K562 (cell line): Measurements from ENCODE around the gene MAGI3. TPM values are rescaled to one million over a fixed set of nuclear protein-coding genes. Genes with fewer than 3 reads are reported as not detected.

ENCODE experiments used
- ATAC-seq: fragments of 200-7000 bp; cut with Tn5 transposase; 3 replicates; pipeline ENCODE4 v1.9.1; 2020; ENCODE audit warnings: moderate library complexity
- BruUV-seq: library from RNA; stranded (reverse); fragments of 400-500 nt; replicated peaks from 2 replicates; lab custom pipeline; 2021; lab: Mats Ljungman, UMichigan
- CTCF ChIA-PET: fragments of 300-600 bp; formaldehyde crosslinking; extraction: SDS; loops from one replicate; lab custom pipeline; 2021; ENCODE audit warnings: low intra/inter-chr PET ratio; lab: Yijun Ruan, JAX
- POLR2A ChIA-PET: fragments of 300-600, 350-650 bp; sonication (Branson Sonifier 250); formaldehyde crosslinking; extraction: SDS; loops from one replicate; lab custom pipeline; 2021; ENCODE audit warnings: antibody characterized with exemption, inconsistent platforms; lab: Yijun Ruan, JAX
- DNase-seq, 4 experiments: peaks; one replicate each; pipeline versions ENCODE4 v3.0.0 to v3.0.0-alpha.2; 2011 to 2018; ENCODE audit warnings: low spot score in 3 of 4, mixed read lengths in 3 of 4; ENCODE audit errors: extremely low read depth in 1 of 4
- FAIRE-seq: peaks from 2 replicates; lab custom pipeline; 2011; peaks lifted over from hg19 to GRCh38; lab: Jason Lieb, UNC
- H2AFZ ChIP-seq: 2 replicates; pipeline ENCODE4 v1.6.0; 2011; ENCODE audit warnings: low read depth, low read length, control low read depth, inconsistent platforms
- H3K27ac ChIP-seq: fragments of 200-600 bp; 3 replicates; pipeline ENCODE4 v1.8.0; 2011; ENCODE audit warnings: low read depth, mild to moderate bottlenecking, control low read depth, inconsistent platforms, low read length, moderate library complexity, mixed read lengths; ENCODE audit errors: extremely low read depth
- H3K27me3 ChIP-seq, 2 experiments: fragments of 300-600 bp in 1 of 2; 2 replicates in 1 of 2; 3 replicates in 1 of 2; pipeline versions ENCODE4 v1.6.0 to v1.8.0; 2011; ENCODE audit warnings: inconsistent platforms in 2 of 2, low read length in 2 of 2, mild to moderate bottlenecking in 1 of 2, mixed read lengths in 1 of 2, moderate library complexity in 1 of 2; ENCODE audit not compliant: control insufficient read depth in 2 of 2, insufficient read depth in 2 of 2
- H3K36me3 ChIP-seq: fragments of 300-600 bp; 3 replicates; pipeline ENCODE4 v1.8.0; 2011; ENCODE audit warnings: mild to moderate bottlenecking, low read length, inconsistent platforms; ENCODE audit not compliant: control insufficient read depth, insufficient read depth
- H3K4me1 ChIP-seq, 2 experiments: fragments of 200-600 bp in 1 of 2; replicated peaks in 1 of 2; 2 replicates in 1 of 2; 3 replicates in 1 of 2; pipeline versions ENCODE4 v1.5.1 to v1.8.0; 2011; ENCODE audit warnings: inconsistent platforms in 2 of 2, low read length in 2 of 2, mild to moderate bottlenecking in 1 of 2, mixed read lengths in 1 of 2, moderate library complexity in 1 of 2; ENCODE audit not compliant: control insufficient read depth in 2 of 2, insufficient read depth in 2 of 2
- H3K4me2 ChIP-seq: 2 replicates; pipeline ENCODE4 v1.6.1; 2011; ENCODE audit warnings: low read length, control low read depth, inconsistent platforms, mixed read lengths; ENCODE audit not compliant: insufficient read depth
- H3K4me3 ChIP-seq: fragments of 200-600 bp; sonication (generic), shearing (Covaris generic); 2 replicates; pipeline ENCODE4 v1.5.1; 2016; ENCODE audit warnings: control low read depth, inconsistent platforms
- H3K79me2 ChIP-seq: fragments of 200-600 bp; 3 replicates; pipeline ENCODE4 v1.8.0; 2011; ENCODE audit warnings: low read length, inconsistent platforms; ENCODE audit not compliant: control insufficient read depth, insufficient read depth
- H3K9ac ChIP-seq, 2 experiments: 2 replicates each; pipeline versions ENCODE4 v1.6.0 to v1.6.1; 2011; ENCODE audit warnings: low read depth in 2 of 2, low read length in 2 of 2, control low read depth in 1 of 2, inconsistent platforms in 1 of 2, mild to moderate bottlenecking in 1 of 2, mixed read lengths in 1 of 2; ENCODE audit not compliant: insufficient read depth in 1 of 2
- H3K9me1 ChIP-seq: one replicate; pipeline ENCODE4 v1.6.0; 2011; ENCODE audit warnings: inconsistent platforms, mild to moderate bottlenecking, low read length, moderate library complexity; ENCODE audit not compliant: control insufficient read depth, insufficient read depth
- H3K9me3 ChIP-seq: replicated peaks from 2 replicates; pipeline ENCODE4 v1.5.1; 2011; ENCODE audit warnings: low read depth, low read length, inconsistent platforms; ENCODE audit not compliant: control insufficient read depth, insufficient read depth
- H4K20me1 ChIP-seq: replicated peaks from 2 replicates; pipeline ENCODE4 v1.6.1; 2011; ENCODE audit warnings: low read length, inconsistent platforms, mixed read lengths; ENCODE audit not compliant: control insufficient read depth, insufficient read depth
- ATF7 ChIP-seq: fragments of 450-650 bp; IDR thresholded peaks from 2 replicates; pipeline ENCODE4 v1.7.1; 2014; ENCODE audit warnings: mild to moderate bottlenecking, moderate library complexity
- C11orf30 ChIP-seq: fragments of 450-650 bp; IDR thresholded peaks from 2 replicates; pipeline ENCODE4 v1.6.1; 2016; ENCODE audit warnings: low read depth, mild to moderate bottlenecking
- MAFF ChIP-seq: IDR thresholded peaks from 2 replicates; pipeline ENCODE4 v1.6.1; 2012; ENCODE audit warnings: low read length, improper control_type of control experiment
- MAFG ChIP-seq: fragments of 450-650 bp; conservative IDR thresholded peaks from 2 replicates; pipeline ENCODE4 v1.6.1; 2016; ENCODE audit warnings: missing genetic modification characterization, missing compliant biosample characterization
- MAFK ChIP-seq: IDR thresholded peaks from 2 replicates; pipeline ENCODE4 v1.6.1; 2011; ENCODE audit warnings: low read length, improper control_type of control experiment
- PHB2 ChIP-seq: fragments of 450-650 bp; IDR thresholded peaks from 2 replicates; pipeline ENCODE4 v1.6.1; 2017; ENCODE audit warnings: low read depth
- PYGO2 ChIP-seq: fragments of 450-650 bp; IDR thresholded peaks from 2 replicates; pipeline ENCODE4 v1.6.1; 2016; ENCODE audit warnings: mild to moderate bottlenecking, missing genetic modification characterization, moderate library complexity, missing compliant biosample characterization
- ZBTB8A ChIP-seq: fragments of 450-650 bp; IDR thresholded peaks from 2 replicates; pipeline ENCODE4 v1.6.1; 2018; ENCODE audit warnings: mild to moderate bottlenecking, moderate library complexity; ENCODE audit not compliant: partially characterized antibody
- ZNF133 ChIP-seq: fragments of 250-450 bp; sonication (Bioruptor Pico); IDR thresholded peaks from 2 replicates; pipeline ENCODE4 v1.4.0; 2020; ENCODE audit warnings: mild to moderate bottlenecking
- ZNF609 ChIP-seq: sonication (generic); formaldehyde crosslinking; IDR thresholded peaks from 2 replicates; pipeline ENCODE4 v1.8.1; 2023; ENCODE audit warnings: missing genetic modification reagents, mild to moderate bottlenecking, borderline replicate concordance
- ZNF696 ChIP-seq: fragments of 250-450 bp; sonication (Bioruptor Pico); conservative IDR thresholded peaks from 2 replicates; pipeline ENCODE4 v1.4.0; 2020; ENCODE audit warnings: mild to moderate bottlenecking, moderate library complexity
- WGBS: fragments of 100-300 bp; shearing (Covaris generic); methylation state at CpG from one replicate; pipeline ENCODE4 v1.1.6; 2016; ENCODE audit warnings: low coverage, mixed read lengths; ENCODE audit not compliant: insufficient coverage; ENCODE audit errors: missing lambda C conversion rate; 5-methylcytosine and 5-hydroxymethylcytosine counted together
- in situ Hi-C: fragments of 300-500 bp; cut with MboI; formaldehyde crosslinking; loops from 4 replicates; pipeline ENCODE4 v1.15.0; 2018; ENCODE audit warnings: inconsistent platforms, mixed read lengths
- intact Hi-C: fragments of 100-400 bp; cut with micrococcal nuclease; formaldehyde crosslinking; loops from 2 replicates; pipeline ENCODE4 v1.14.2; 2022
- polyA plus RNA-seq, 8 experiments: library from polyadenylated mRNA; depleted of rRNA in 4 of 8; stranded (reverse) in 5 of 8; unstranded in 3 of 8; fragments of >200 nt; fragmentation: Nextera tagmentation in 2 of 8; fragmentation: Illumina TruSeq in 1 of 8; extraction: Ambion mirVana in 2 of 8; extraction: Trizol in 1 of 8; gene quantifications; 2 replicates each; pipeline versions ENCODE4 v1.2.1 to v1.2.3, GENCODE V29; 2011 to 2014; ENCODE audit warnings: inconsistent platforms in 1 of 8, missing spikeins in 1 of 8
- total RNA-seq, 7 experiments: library from RNA; depleted of rRNA in 6 of 7; stranded (reverse); fragments of >200 nt in 6 of 7; fragmentation: Illumina TruSeq in 2 of 7; extraction: Trizol in 2 of 7; gene quantifications; 2 replicates each; pipeline versions ENCODE4 v1.2.1 to v1.2.3, GENCODE V29; 2011 to 2021; ENCODE audit warnings: low replicate concordance in 1 of 7

Gene MAGI3
- total and polyA plus RNA-seq, 9 of the 15 experiments (the other 6 are each of a cell fraction or from before 2014, with no cell fraction given): 1.0 to 8.6 (median 5.5) TPM

GRCh38 chr1:113375878-113376277 lies 14.4 kb upstream of the MAGI3 start:
- H3K9me1 ChIP-seq: no peaks in the 10 kb centered on the region
- no peak overlapping the region for H3K27ac ChIP-seq
- intact Hi-C loops: no loop called here
- peak overlapping the region; percentile 48 for H2AFZ ChIP-seq
- H3K4me2 ChIP-seq: no peak overlapping the region
- POLR2A ChIA-PET: interaction anchor here (0.6 to 1.2 kb wide), 4 partner anchors 9 to 27 kb away, joined by 3 to 4 read pairs (median 4); no protein-coding TSS in a partner anchor
- H3K79me2 ChIP-seq: no peaks in the 10 kb centered on the region
- H3K36me3 ChIP-seq: no peaks in the 10 kb centered on the region
- H4K20me1 ChIP-seq: no peaks in the 10 kb centered on the region
- H3K4me3 ChIP-seq: no peak overlapping the region
- DNase-seq: no peak
- no peak for ATAC-seq
- H3K9me3 ChIP-seq: no peaks in the 10 kb centered on the region
- in situ Hi-C loops: no loop called here
- WGBS: 15% methylated on average over 5 of the region's 5 CpGs
- CTCF ChIA-PET: no interaction called here
- BruUV-seq: no TSS peak
- FAIRE-seq: no peak
- no peak for TF ChIP-seq PYGO2 (tag)
- no peak for TF ChIP-seq ZNF133 (CRISPR knock-in tag)
- TF ChIP-seq ZBTB8A: no peak
- TF ChIP-seq ZNF696: no peak
- no peak overlapping the region for H3K9ac ChIP-seq
- H3K27me3 ChIP-seq: no peaks in the 10 kb centered on the region
- H3K4me1 ChIP-seq: no peaks in the 10 kb centered on the region

GRCh38 chr1:113380075-113380474 lies 10.2 kb upstream of the MAGI3 start:
- no TSS peak for BruUV-seq
- Histone ChIP-seq H3K79me2 (no peaks in the 10 kb centered on the region), H3K9ac (no peak overlapping the region), H3K27ac (no peak overlapping the region), H3K9me1 (no peaks in the 10 kb centered on the region), H3K4me1 (no peaks in the 10 kb centered on the region), H3K27me3 (no peaks in the 10 kb centered on the region), H4K20me1 (no peaks in the 10 kb centered on the region), H3K9me3 (no peaks in the 10 kb centered on the region), H3K4me2 (no peak overlapping the region), H2AFZ (no peak overlapping the region), H3K4me3 (no peak overlapping the region), H3K36me3 (no peaks in the 10 kb centered on the region)
- POLR2A ChIA-PET: interaction anchor here (0.6 to 0.8 kb wide), 2 partner anchors 10 to 12 kb away, joined by 3 read pairs; partner anchors contain the start of gene MAGI3
- CTCF ChIA-PET: no interaction called here
- ATAC-seq (no peak), FAIRE-seq (no peak), DNase-seq (no peak)
- WGBS: 23% methylated on average over 3 of the region's 3 CpGs
- in situ Hi-C loops (no loop called here), intact Hi-C loops (no loop called here)
- TF ChIP-seq MAFF: peak; percentile 68
- peak; percentile 74; the same call in 1 of the 2 replicates for TF ChIP-seq C11orf30
- no peak for TF ChIP-seq ZNF609 (CRISPR knock-in tag)
- TF ChIP-seq MAFK: peak; percentile 73
- TF ChIP-seq MAFG: peak; percentile 76
- no peak for TF ChIP-seq PHB2
- no peak for TF ChIP-seq ATF7
